B cell (primary cell): ENCODE measurements around the gene XXYLT1. TPM values are rescaled to one million over a fixed set of nuclear protein-coding genes. Genes with fewer than 3 reads are reported as not detected.

Experiments
- ATAC-seq: fragments of 200-7000 bp; cut with Tn5 transposase; one replicate; pipeline ENCODE4 v1.10.0; 2021; ENCODE audit warnings: low read depth, mild to moderate bottlenecking, moderate number of reproducible peaks, moderate library complexity
- CTCF ChIA-PET: fragments of 350-600 bp; sonication (Branson Sonifier 250); formaldehyde crosslinking; loops from one replicate; lab custom pipeline; 2021; ENCODE audit warnings: antibody characterized with exemption, inconsistent platforms; lab: Charles Lee
- POLR2A ChIA-PET: fragments of 350-600 bp; sonication (Branson Sonifier 250); formaldehyde crosslinking; loops from one replicate; lab custom pipeline; 2021; ENCODE audit warnings: antibody characterized with exemption; lab: Charles Lee
- DNase-seq: peaks from one replicate; pipeline ENCODE4 v3.0.0; 2013
- H2AFZ ChIP-seq: 2 replicates; pipeline ENCODE4 v1.6.1; 2012; ENCODE audit warnings: mild to moderate bottlenecking, low read depth, low read length; ENCODE audit not compliant: insufficient read depth, poor library complexity, severe bottlenecking
- H3K27ac ChIP-seq, 2 donors: 1 replicate in 1 of 2; 2 replicates in 1 of 2; pipeline ENCODE4 v1.5.1; 2012 to 2013; ENCODE audit warnings: low read length in 2 of 2, mild to moderate bottlenecking in 2 of 2, moderate library complexity in 1 of 2
- H3K27me3 ChIP-seq, 4 experiments: fragments of 200-600 bp in 1 of 4; sonication (generic) in 1 of 4; replicated peaks in 1 of 4; 1 replicate in 2 of 4; 2 replicates in 2 of 4; pipeline versions ENCODE4 v1.6.1 to v1.7.0; 2013 to 2016; ENCODE audit warnings: low read length in 3 of 4, mild to moderate bottlenecking in 2 of 4, mixed read lengths in 1 of 4, moderate library complexity in 1 of 4; ENCODE audit not compliant: insufficient read depth in 4 of 4, control insufficient read depth in 3 of 4; ENCODE audit errors: control extremely low read depth in 1 of 4
- H3K36me3 ChIP-seq, 2 experiments: replicated peaks in 1 of 2; 1 replicate in 1 of 2; 2 replicates in 1 of 2; pipeline versions ENCODE4 v1.6.1 to v1.7.1; 2013; ENCODE audit warnings: low read length in 1 of 2; ENCODE audit not compliant: insufficient read depth in 2 of 2, control insufficient read depth in 1 of 2; ENCODE audit errors: control extremely low read depth in 1 of 2, extremely low read depth in 1 of 2
- H3K4me1 ChIP-seq, 2 donors: fragments of 200-600 bp in 1 of 2; sonication (generic) in 1 of 2; 1 replicate in 1 of 2; 2 replicates in 1 of 2; pipeline versions ENCODE4 v1.5.1 to v1.6.1; 2013 to 2017; ENCODE audit warnings: low read length in 2 of 2; ENCODE audit not compliant: control insufficient read depth in 2 of 2, insufficient read depth in 2 of 2
- H3K4me2 ChIP-seq: replicated peaks from 2 replicates; pipeline ENCODE3; 2012; ENCODE audit warnings: mild to moderate bottlenecking, low read depth, low read length; ENCODE audit not compliant: poor library complexity, severe bottlenecking
- H3K4me3 ChIP-seq, 5 experiments: fragments of 200-600 bp in 1 of 5; sonication (generic) in 1 of 5; 1 replicate in 3 of 5; 2 replicates in 2 of 5; pipeline versions ENCODE4 v1.5.1 to v1.7.0; 2011 to 2016; ENCODE audit warnings: low read length in 4 of 5, mild to moderate bottlenecking in 4 of 5, low read depth in 2 of 5, control low read depth in 1 of 5, moderate library complexity in 1 of 5; ENCODE audit not compliant: insufficient read depth in 1 of 5; ENCODE audit errors: control extremely low read depth in 1 of 5, extremely low read depth in 1 of 5
- H3K79me2 ChIP-seq: fragments of 200-600 bp; sonication (generic); one replicate; pipeline ENCODE4 v1.6.0; 2016; ENCODE audit warnings: low read length; ENCODE audit not compliant: control insufficient read depth, insufficient read depth
- H3K9ac ChIP-seq: fragments of 200-600 bp; sonication (generic); 2 replicates; pipeline ENCODE4 v1.6.1; 2017; ENCODE audit warnings: mild to moderate bottlenecking, low read length, moderate library complexity
- H3K9me3 ChIP-seq, 3 donors: one replicate each; pipeline versions ENCODE4 v1.6.1 to v1.7.1; 2013; ENCODE audit warnings: low read length in 2 of 3; ENCODE audit not compliant: control insufficient read depth in 2 of 3, insufficient read depth in 1 of 3; ENCODE audit errors: control extremely low read depth in 1 of 3
- H4K20me1 ChIP-seq: 2 replicates; pipeline ENCODE4 v1.6.0; 2012; ENCODE audit warnings: mild to moderate bottlenecking, low read length; ENCODE audit not compliant: insufficient read depth, control insufficient read depth, poor library complexity, severe bottlenecking
- H3K27ac Mint-ChIP-seq: one replicate; pipeline ENCODE4 v1.8.0; 2021; ENCODE audit warnings: mixed read lengths
- H3K27me3 Mint-ChIP-seq: one replicate; pipeline ENCODE4 v1.8.0; 2021; ENCODE audit warnings: mixed read lengths
- H3K4me1 Mint-ChIP-seq: one replicate; pipeline ENCODE4 v1.8.0; 2021; ENCODE audit warnings: mixed read lengths
- H3K4me3 Mint-ChIP-seq: one replicate; pipeline ENCODE4 v1.8.0; 2021; ENCODE audit warnings: mixed read lengths
- H3K9me3 Mint-ChIP-seq: one replicate; pipeline ENCODE4 v1.8.0; 2022; ENCODE audit warnings: mixed read lengths; ENCODE audit not compliant: insufficient read depth
- CTCF ChIP-seq: fragments of 200-600 bp; IDR thresholded peaks from one replicate; pipeline ENCODE4 v1.8.0; 2022; ENCODE audit warnings: antibody characterized with exemption, mild to moderate bottlenecking
- EZH2 ChIP-seq: IDR thresholded peaks from 2 replicates; pipeline ENCODE4 v1.6.1; 2012; ENCODE audit warnings: borderline replicate concordance, low read depth, mild to moderate bottlenecking, moderate library complexity, low read length; ENCODE audit not compliant: insufficient read depth, poor library complexity, severe bottlenecking
- WGBS: methylation state at CpG from one replicate; pipeline ENCODE4 v1.1.5; 2013; ENCODE audit warnings: missing lambda C conversion rate; ENCODE audit not compliant: insufficient coverage; 5-methylcytosine and 5-hydroxymethylcytosine counted together
- intact Hi-C: fragments of 100-400 bp; cut with micrococcal nuclease; formaldehyde crosslinking; loops from one replicate; pipeline ENCODE4 v1.10.0; 2022
- polyA plus RNA-seq: library from polyadenylated mRNA; depleted of rRNA; stranded (reverse); fragments of >200 nt; gene quantifications from 2 replicates; pipeline ENCODE4 v1.2.3, GENCODE V29; 2012
- total RNA-seq, 2 donors: library from RNA; stranded (reverse); fragments of 120-200 nt in 1 of 2; gene quantifications; 1 replicate in 1 of 2; 2 replicates in 1 of 2; pipeline versions ENCODE4 v1.2.3 to v1.2.4, GENCODE V29; 2013 to 2022

Gene XXYLT1
- total and polyA plus RNA-seq, 2 donors (not counting 1 experiment from before 2014, with no cell fraction given), result 2.6 to 11.2 TPM

- Histone ChIP-seq H2AFZ (no peak overlapping the region), H3K4me2 (peak overlapping the region; percentile 94), H3K79me2 (no peaks in the 10 kb centered on the region), H3K27ac (peak overlapping the region; percentile 89 to 95), H4K20me1 (no peaks in the 10 kb centered on the region), H3K9me3 (peaks cover 0 to 4% (median 0%) of the 10 kb centered on the region in 3 donors), H3K9ac (no peak overlapping the region), H3K36me3 (no peaks in the 10 kb centered on the region), H3K4me3 (no peak overlapping the region), H3K4me1 (peaks cover 52 to 59% of the 10 kb centered on the region in 2 donors), H3K27me3 (no peaks in the 10 kb centered on the region)
- ATAC-seq (no peak), DNase-seq (no peak)
- H3K4me3 Mint-ChIP-seq, result peak overlapping the region; percentile 81
- TF ChIP-seq CTCF (no peak), EZH2 (no peak)
- peak overlapping the region; percentile 93 for H3K27ac Mint-ChIP-seq
- ChIA-PET POLR2A (interaction anchor here (1.1 to 2.5 kb wide), 2 partner anchors 91 to 408 kb away, joined by 3 to 15 read pairs; no protein-coding TSS in a partner anchor), CTCF (interaction anchor here (0.8 to 7.7 kb wide), 6 partner anchors 11 to 413 kb away, joined by 3 to 38 read pairs (median 8); partner anchors contain the start of genes FAM43A and XXYLT1)
- intact Hi-C loops, result loop anchor here (2.0 to 5.0 kb wide), 2 partner anchors 37 to 53 kb away; no protein-coding TSS in a partner anchor
- no peaks in the 10 kb centered on the region for H3K9me3 Mint-ChIP-seq
- peaks cover 64% of the 10 kb centered on the region for H3K4me1 Mint-ChIP-seq
- WGBS, result 87% methylated on average over 4 of the region's 7 CpGs
- no peaks in the 10 kb centered on the region for H3K27me3 Mint-ChIP-seq
Measured at GRCh38 chr3:195095704-195096036, 175.3 kb downstream of the XXYLT1 start.

GRCh38 chr3:195095035-195095703, 175.8 kb downstream of the XXYLT1 start:
- intact Hi-C loops, result loop anchor here (2.0 to 5.0 kb wide), 2 partner anchors 37 to 54 kb away; no protein-coding TSS in a partner anchor
- Histone ChIP-seq H4K20me1 (no peaks in the 10 kb centered on the region), H3K4me1 (peaks cover 47 to 54% of the 10 kb centered on the region in 2 donors), H3K4me2 (peak overlapping the region; percentile 94), H3K4me3 (peak overlapping the region in 3 of 5 experiments; percentile 43 to 57 (median 48)), H3K9me3 (peaks cover 0 to 4% (median 0%) of the 10 kb centered on the region in 3 donors), H3K9ac (peak overlapping the region; percentile 67), H3K36me3 (no peaks in the 10 kb centered on the region), H3K27ac (peak overlapping the region; percentile 89 to 95), H2AFZ (peak overlapping the region; percentile 60), H3K27me3 (no peaks in the 10 kb centered on the region), H3K79me2 (no peaks in the 10 kb centered on the region)
- Mint-ChIP-seq H3K4me1 (peaks cover 59% of the 10 kb centered on the region), H3K4me3 (peak overlapping the region; percentile 81), H3K9me3 (no peaks in the 10 kb centered on the region), H3K27ac (peak overlapping the region; percentile 93), H3K27me3 (no peaks in the 10 kb centered on the region)
- no peak for TF ChIP-seq EZH2
- TF ChIP-seq CTCF, result no peak
- ChIA-PET CTCF (interaction anchor here (0.8 to 7.7 kb wide), 9 partner anchors 11 to 412 kb away, joined by 3 to 38 read pairs (median 3); partner anchors contain the start of genes FAM43A and XXYLT1), POLR2A (interaction anchor here (0.6 to 2.5 kb wide), 3 partner anchors 91 to 423 kb away, joined by 3 to 15 read pairs (median 3); partner anchors contain the start of gene LSG1)
- WGBS, result 52% methylated on average over 13 of the region's 19 CpGs
- peak; percentile 87 for DNase-seq
- peak; percentile 71 for ATAC-seq
